Mononuclear cell (primary cell): ENCODE results near the gene KCTD8. TPM values are rescaled to one million over a fixed set of nuclear protein-coding genes. Genes with fewer than 3 reads are reported as not detected.

Experiments
- H3K27me3 ChIP-seq: 2 replicates; pipeline ENCODE4 v1.6.0; 2011; ENCODE audit warnings: low read length, control low read depth; ENCODE audit not compliant: insufficient read depth
- H3K4me1 ChIP-seq: 2 replicates; pipeline ENCODE4 v1.5.1; 2011; ENCODE audit warnings: mild to moderate bottlenecking, low read length, control low read depth; ENCODE audit not compliant: insufficient read depth
- H3K4me3 ChIP-seq: 2 replicates; pipeline ENCODE4 v1.5.1; 2011; ENCODE audit warnings: mild to moderate bottlenecking, low read length, moderate library complexity
- H3K9me3 ChIP-seq: 2 replicates; pipeline ENCODE4 v1.5.1; 2011; ENCODE audit warnings: low read depth, mild to moderate bottlenecking, control low read depth, low read length
- total RNA-seq: library from RNA; depleted of rRNA; stranded (reverse); fragments of >200 nt; gene quantifications from one replicate; pipeline ENCODE4 v1.2.3, GENCODE V29; 2012

Gene KCTD8
- total RNA-seq, 1 donor = not detected

- Histone ChIP-seq H3K4me3 (no peak overlapping the region), H3K4me1 (no peaks in the 10 kb centered on the region), H3K9me3 (no peaks in the 10 kb centered on the region), H3K27me3 (no peaks in the 10 kb centered on the region)
Observed at GRCh38 chr4:44421330-44422065, 27.1 kb downstream of the KCTD8 start.

DNA sequence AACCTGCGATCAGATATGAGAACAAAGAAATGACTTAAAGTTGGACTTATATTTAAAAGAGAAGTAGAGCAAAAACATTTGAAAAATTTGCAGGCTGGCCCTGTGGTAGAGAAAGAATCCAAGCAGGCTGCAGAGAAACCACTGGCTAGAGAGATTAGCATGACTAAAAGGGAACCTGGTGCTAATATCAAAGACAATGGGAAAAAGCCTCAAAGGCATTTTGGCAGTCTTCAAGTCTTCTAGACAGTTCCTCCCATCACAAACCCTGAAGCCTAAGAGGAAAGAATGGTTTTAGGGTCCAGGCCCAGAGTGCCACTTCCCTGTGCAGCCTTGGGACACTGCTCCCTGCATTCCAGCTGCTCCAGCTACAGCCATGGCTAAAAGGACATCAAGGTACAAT is 33.4 kb downstream of the KCTD8 start:
- H3K4me3 ChIP-seq = no peak overlapping the region
- no peaks in the 10 kb centered on the region for H3K9me3 ChIP-seq
- no peaks in the 10 kb centered on the region for H3K27me3 ChIP-seq
- H3K4me1 ChIP-seq = no peaks in the 10 kb centered on the region

- no peaks in the 10 kb centered on the region for H3K9me3 ChIP-seq
- H3K4me1 ChIP-seq = no peaks in the 10 kb centered on the region
- H3K27me3 ChIP-seq = no peaks in the 10 kb centered on the region
- H3K4me3 ChIP-seq = no peak overlapping the region
Observed at GRCh38 chr4:44368413-44369167, 80.0 kb downstream of the KCTD8 start.

- no peak overlapping the region for H3K4me3 ChIP-seq
- no peaks in the 10 kb centered on the region for H3K27me3 ChIP-seq
- H3K9me3 ChIP-seq = no peaks in the 10 kb centered on the region
- H3K4me1 ChIP-seq = no peaks in the 10 kb centered on the region
Observed at GRCh38 chr4:44354172-44354571, 94.4 kb downstream of the KCTD8 start.

DNA sequence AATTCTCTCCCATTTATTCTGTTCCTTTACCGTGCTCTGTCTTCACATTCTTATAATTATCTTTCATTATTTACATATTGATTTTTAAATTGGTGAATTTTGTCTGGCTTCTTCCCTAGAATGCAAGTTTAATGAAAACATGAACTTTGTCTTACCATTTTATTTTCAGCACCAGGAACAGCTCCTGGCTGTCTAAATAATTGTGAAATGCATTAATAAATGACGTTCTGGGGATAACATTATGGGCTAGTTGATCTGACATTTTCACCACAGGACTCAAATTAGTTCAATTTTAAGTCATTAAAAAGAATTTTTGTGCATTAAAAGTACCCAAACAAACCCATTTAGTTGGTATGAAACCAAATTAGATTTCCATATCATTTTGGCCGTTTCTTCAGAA is 97.5 kb downstream of the KCTD8 start:
- no peaks in the 10 kb centered on the region for H3K4me1 ChIP-seq
- no peaks in the 10 kb centered on the region for H3K9me3 ChIP-seq
- no peaks in the 10 kb centered on the region for H3K27me3 ChIP-seq
- H3K4me3 ChIP-seq = no peak overlapping the region

- Histone ChIP-seq H3K4me3 (no peak overlapping the region), H3K27me3 (no peaks in the 10 kb centered on the region), H3K4me1 (no peaks in the 10 kb centered on the region), H3K9me3 (peaks cover 7% of the 10 kb centered on the region)
Observed at GRCh38 chr4:44342800-44343199, 105.8 kb downstream of the KCTD8 start.

GRCh38 chr4:44326741-44327140 is 121.9 kb downstream of the KCTD8 start:
- Histone ChIP-seq H3K4me1 (no peaks in the 10 kb centered on the region), H3K4me3 (no peak overlapping the region), H3K9me3 (no peaks in the 10 kb centered on the region), H3K27me3 (no peaks in the 10 kb centered on the region)

- Histone ChIP-seq H3K27me3 (no peaks in the 10 kb centered on the region), H3K4me1 (no peaks in the 10 kb centered on the region), H3K9me3 (no peaks in the 10 kb centered on the region), H3K4me3 (no peak overlapping the region)
Observed at GRCh38 chr4:44320833-44321232, 127.8 kb downstream of the KCTD8 start.

DNA sequence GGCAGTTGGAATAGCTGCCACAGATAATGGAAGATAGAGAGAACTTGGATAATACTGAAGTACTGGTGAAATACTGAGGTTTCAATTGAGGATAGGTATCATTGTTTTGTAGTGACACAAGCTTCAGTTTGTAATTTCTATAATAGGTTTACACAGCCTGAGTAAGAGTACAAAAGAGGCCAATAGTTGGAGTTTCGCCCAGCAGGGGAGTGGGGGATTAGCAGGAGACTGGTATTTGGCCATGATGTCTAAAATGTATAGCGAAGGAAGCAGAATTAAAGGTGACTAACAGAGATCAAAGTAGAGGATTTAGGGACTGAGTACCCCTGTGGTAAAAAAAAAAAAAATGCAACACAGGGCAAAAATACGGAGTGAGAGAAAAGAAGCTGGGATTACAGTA is 129.5 kb downstream of the KCTD8 start:
- no peaks in the 10 kb centered on the region for H3K27me3 ChIP-seq
- no peaks in the 10 kb centered on the region for H3K9me3 ChIP-seq

GRCh38 chr4:44313702-44314101 is 134.9 kb downstream of the KCTD8 start:
- H3K27me3 ChIP-seq = no peaks in the 10 kb centered on the region
- no peaks in the 10 kb centered on the region for H3K4me1 ChIP-seq
- H3K4me3 ChIP-seq = no peak overlapping the region
- H3K9me3 ChIP-seq = no peaks in the 10 kb centered on the region

More for the DNA sequence above, 129.5 kb downstream of the KCTD8 start:
- Histone ChIP-seq H3K4me3 (no peak overlapping the region), H3K4me1 (no peaks in the 10 kb centered on the region)

DNA sequence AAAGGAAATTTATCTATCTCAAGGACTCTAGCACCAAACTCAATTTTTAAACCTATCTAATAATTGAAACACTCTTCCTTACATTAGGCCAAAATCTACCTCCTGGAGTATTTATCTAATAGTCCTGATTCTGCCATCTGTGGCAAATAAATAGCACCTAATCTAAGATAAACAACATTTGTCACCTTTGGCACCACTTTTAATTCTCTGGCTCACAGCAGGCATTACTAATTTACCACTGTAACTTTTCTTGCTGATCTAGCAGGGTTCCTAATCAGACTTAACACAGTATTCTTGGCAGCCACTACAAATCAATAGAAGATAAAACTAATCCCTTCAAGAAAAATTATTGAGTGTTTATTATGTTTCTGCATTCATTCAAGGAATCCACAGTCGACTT is 161.1 kb downstream of the KCTD8 start:
- H3K27me3 ChIP-seq = no peaks in the 10 kb centered on the region
- H3K4me1 ChIP-seq = no peaks in the 10 kb centered on the region
- H3K9me3 ChIP-seq = no peaks in the 10 kb centered on the region
- no peak overlapping the region for H3K4me3 ChIP-seq

GRCh38 chr4:44279469-44279868 is 169.1 kb downstream of the KCTD8 start:
- Histone ChIP-seq H3K27me3 (no peaks in the 10 kb centered on the region), H3K4me3 (no peak overlapping the region), H3K4me1 (no peaks in the 10 kb centered on the region), H3K9me3 (no peaks in the 10 kb centered on the region)

DNA sequence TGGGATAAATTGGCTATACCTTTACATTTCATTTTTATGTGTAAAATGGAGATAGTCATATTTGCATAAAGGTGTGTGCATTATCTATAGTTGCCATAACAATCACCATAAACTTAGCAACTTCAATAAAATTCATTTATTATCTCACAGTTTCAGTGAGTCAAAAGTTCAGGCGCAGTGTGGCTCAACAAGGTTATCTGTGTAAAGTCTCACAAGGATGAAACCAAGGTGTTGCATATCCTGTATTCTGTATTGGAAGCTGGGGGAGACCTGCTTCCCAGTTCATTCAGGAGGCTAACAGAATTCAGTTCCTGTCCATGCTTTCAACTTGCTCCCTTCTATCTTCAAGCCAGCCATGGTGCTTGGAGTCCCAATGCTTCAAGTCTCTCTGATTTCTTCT is 169.5 kb downstream of the KCTD8 start:
- H3K9me3 ChIP-seq = no peaks in the 10 kb centered on the region
- no peak overlapping the region for H3K4me3 ChIP-seq
- H3K27me3 ChIP-seq = no peaks in the 10 kb centered on the region
- H3K4me1 ChIP-seq = no peaks in the 10 kb centered on the region

GRCh38 chr4:44257461-44257860 is 191.1 kb downstream of the KCTD8 start:
- Histone ChIP-seq H3K27me3 (no peaks in the 10 kb centered on the region), H3K4me3 (no peak overlapping the region), H3K4me1 (no peaks in the 10 kb centered on the region)

DNA sequence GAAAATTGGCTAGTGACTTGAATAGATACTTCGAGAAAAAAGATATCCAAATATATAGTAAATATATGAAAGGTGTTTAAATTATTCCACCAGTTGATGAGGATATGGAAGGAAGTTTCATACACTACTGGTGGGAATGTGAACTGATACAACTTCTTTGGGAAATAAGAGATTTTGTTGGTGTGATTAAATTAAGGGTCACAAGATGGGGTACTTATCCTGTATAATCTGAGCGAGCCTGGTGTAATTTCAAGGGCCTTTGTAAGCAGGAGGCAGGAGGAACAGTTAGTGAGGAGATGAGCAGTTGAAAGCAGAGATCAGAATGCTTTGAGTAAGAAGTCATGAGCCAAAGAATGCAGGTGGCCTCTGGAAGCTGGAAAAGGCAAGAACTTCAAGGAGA is 192.2 kb downstream of the KCTD8 start:
- Histone ChIP-seq H3K4me3 (no peak overlapping the region), H3K4me1 (no peaks in the 10 kb centered on the region), H3K27me3 (no peaks in the 10 kb centered on the region), H3K9me3 (no peaks in the 10 kb centered on the region)

More at GRCh38 chr4:44257461-44257860, 191.1 kb downstream of the KCTD8 start:
- no peaks in the 10 kb centered on the region for H3K9me3 ChIP-seq

DNA sequence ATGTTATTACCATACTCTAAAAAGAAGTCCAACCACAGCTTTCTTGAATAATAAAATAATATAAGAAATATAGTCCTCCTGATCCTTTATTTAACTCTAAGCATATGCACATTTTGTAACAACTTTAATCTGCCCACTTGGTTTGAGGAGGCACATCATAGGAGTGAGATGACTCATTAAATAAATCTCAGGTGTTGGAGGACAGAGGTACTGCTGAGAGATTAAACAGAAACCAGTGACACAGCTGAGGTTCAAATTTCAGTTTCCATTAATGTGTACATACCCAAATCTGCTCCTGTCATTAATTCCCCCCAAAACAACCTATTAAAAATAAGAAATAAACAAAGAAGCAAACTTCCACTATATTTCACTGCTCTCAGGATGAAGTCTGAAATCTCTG is 211.0 kb downstream of the KCTD8 start:
- H3K9me3 ChIP-seq = no peaks in the 10 kb centered on the region
- H3K27me3 ChIP-seq = no peaks in the 10 kb centered on the region
- no peak overlapping the region for H3K4me3 ChIP-seq
- H3K4me1 ChIP-seq = no peaks in the 10 kb centered on the region
